ENCODE results near the gene ATP6V0C. TPM values are rescaled to one million over a fixed set of nuclear protein-coding genes. Genes with fewer than 3 reads are reported as not detected.

The ATP6V0C gene
- total and polyA plus RNA-seq, 2 donors (not counting 1 experiment from before 2014, with no cell fraction given), result 118 to 176 TPM

DNA sequence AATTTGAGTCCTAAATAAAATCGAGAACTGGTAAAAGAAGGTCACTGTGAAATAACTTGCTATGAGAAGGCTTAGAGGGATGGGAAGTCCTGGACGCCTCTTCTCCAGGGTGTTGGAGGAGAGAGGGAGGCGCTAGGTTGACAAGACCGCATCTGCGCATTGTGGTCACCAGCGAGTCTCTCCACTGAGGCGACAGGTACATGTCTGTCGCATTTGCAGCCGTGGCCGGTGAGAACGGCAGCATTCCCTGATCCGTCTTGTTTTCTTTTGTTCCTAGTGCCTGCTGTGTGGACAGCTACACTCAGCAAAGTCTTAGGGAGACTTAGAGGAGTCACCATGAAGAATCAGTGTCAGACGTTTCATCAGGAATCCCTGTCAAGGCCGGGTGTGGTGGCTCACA is 8.1 kb upstream of the ATP6V0C start:
- Histone ChIP-seq H3K4me2 (replicated peaks; ENCODE audit: low read depth, low read length, poor library complexity, severe bottlenecking) (no peak overlapping the region), H3K9ac (ENCODE audit: low read length) (no peak overlapping the region), H3K27me3 (replicated peaks in 1 of 4; ENCODE audit: control extremely low read depth in 1 of 4, control insufficient read depth in 3 of 4, insufficient read depth in 4 of 4, low read length in 3 of 4) (no peaks in the 10 kb centered on the region), H3K9me3 (ENCODE audit: control extremely low read depth in 1 of 3, control insufficient read depth in 2 of 3, insufficient read depth in 1 of 3, low read length in 2 of 3) (no peaks in the 10 kb centered on the region), H3K79me2 (ENCODE audit: control insufficient read depth, insufficient read depth, low read length) (peaks cover 26% of the 10 kb centered on the region), H2AFZ (ENCODE audit: insufficient read depth, low read depth, low read length, poor library complexity, severe bottlenecking) (no peak overlapping the region), H3K36me3 (replicated peaks in 1 of 2; ENCODE audit: control extremely low read depth in 1 of 2, control insufficient read depth in 1 of 2, extremely low read depth in 1 of 2, insufficient read depth in 2 of 2, low read length in 1 of 2) (no peaks in the 10 kb centered on the region), H4K20me1 (ENCODE audit: control insufficient read depth, insufficient read depth, low read length, poor library complexity, severe bottlenecking) (no peaks in the 10 kb centered on the region), H3K4me3 (ENCODE audit: control extremely low read depth in 1 of 5, extremely low read depth in 1 of 5, insufficient read depth in 1 of 5, low read depth in 2 of 5, low read length in 4 of 5) (no peak overlapping the region), H3K4me1 (ENCODE audit: control insufficient read depth in 2 of 2, insufficient read depth in 2 of 2, low read length in 2 of 2) (peaks cover 44 to 53% of the 10 kb centered on the region in 2 donors), H3K27ac (ENCODE audit: low read length in 2 of 2) (peak overlapping the region; percentile 14 to 61)
- no peaks in the 10 kb centered on the region for H3K9me3 Mint-ChIP-seq (ENCODE audit: insufficient read depth)
- WGBS (ENCODE audit: insufficient coverage), result 97% methylated on average over 13 of the region's 14 CpGs
- TF ChIP-seq EZH2 (IDR thresholded peaks at IDR 0.05; ENCODE audit: borderline replicate concordance, insufficient read depth, low read depth, low read length, poor library complexity, severe bottlenecking), result no peak
- TF ChIP-seq, protein P1, sequence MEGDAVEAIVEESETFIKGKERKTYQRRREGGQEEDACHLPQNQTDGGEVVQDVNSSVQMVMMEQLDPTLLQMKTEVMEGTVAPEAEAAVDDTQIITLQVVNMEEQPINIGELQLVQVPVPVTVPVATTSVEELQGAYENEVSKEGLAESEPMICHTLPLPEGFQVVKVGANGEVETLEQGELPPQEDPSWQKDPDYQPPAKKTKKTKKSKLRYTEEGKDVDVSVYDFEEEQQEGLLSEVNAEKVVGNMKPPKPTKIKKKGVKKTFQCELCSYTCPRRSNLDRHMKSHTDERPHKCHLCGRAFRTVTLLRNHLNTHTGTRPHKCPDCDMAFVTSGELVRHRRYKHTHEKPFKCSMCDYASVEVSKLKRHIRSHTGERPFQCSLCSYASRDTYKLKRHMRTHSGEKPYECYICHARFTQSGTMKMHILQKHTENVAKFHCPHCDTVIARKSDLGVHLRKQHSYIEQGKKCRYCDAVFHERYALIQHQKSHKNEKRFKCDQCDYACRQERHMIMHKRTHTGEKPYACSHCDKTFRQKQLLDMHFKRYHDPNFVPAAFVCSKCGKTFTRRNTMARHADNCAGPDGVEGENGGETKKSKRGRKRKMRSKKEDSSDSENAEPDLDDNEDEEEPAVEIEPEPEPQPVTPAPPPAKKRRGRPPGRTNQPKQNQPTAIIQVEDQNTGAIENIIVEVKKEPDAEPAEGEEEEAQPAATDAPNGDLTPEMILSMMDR (IDR thresholded peaks at IDR 0.05), result no peak
- H3K4me1 Mint-ChIP-seq, result peaks cover 50% of the 10 kb centered on the region
- ATAC-seq (ENCODE audit: low read depth) (no peak), DNase-seq (no peak)
- ChIA-PET CTCF (interaction anchor here (1.4 kb wide), 2 partner anchors 10 to 15 kb away, joined by 3 to 4 read pairs; partner anchors contain the start of gene AMDHD2), POLR2A (no interaction called here)
- H3K27me3 Mint-ChIP-seq, result no peaks in the 10 kb centered on the region
- intact Hi-C loops (cut with micrococcal nuclease), result loop anchor here (5.0 to 10.0 kb wide), 2 partner anchors 253 to 481 kb away; partner anchors contain the start of genes ECI1 and NHERF2
- no peak overlapping the region for H3K4me3 Mint-ChIP-seq
- peak overlapping the region; percentile 70 for H3K27ac Mint-ChIP-seq

DNA sequence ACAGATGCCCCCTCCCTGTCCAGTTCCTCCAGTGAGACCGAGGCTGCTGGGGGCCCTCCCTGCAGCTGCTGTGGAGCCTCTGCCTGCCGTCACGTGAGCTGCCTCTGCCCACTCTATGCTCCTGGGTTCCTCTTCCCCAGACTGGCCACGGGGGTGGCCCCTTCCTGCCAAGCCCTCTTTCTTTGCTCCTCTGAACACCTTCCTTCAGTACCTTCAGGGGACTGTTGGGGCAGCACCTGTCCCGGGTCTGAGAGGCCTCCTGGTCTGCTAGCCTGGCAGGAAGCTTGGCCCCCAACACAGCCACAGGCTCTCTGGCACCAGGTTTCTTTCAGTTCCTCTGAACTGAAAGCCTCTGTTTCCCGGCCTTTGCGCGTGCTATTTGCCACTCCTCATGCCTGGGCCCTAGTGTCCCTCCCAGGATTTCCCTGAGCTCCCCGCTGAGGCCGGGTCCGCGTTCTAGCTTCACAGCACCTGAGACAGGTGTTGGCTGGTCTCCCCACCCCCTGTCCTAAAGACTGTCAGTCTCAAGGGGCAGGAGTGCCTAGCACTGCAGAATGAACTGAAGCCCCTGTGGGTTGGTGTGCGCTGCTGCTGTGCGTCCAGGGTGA is 6.6 kb upstream of the ATP6V0C start:
- DNase-seq, result peak; percentile 89
- no peak for TF ChIP-seq EZH2 (IDR thresholded peaks at IDR 0.05; ENCODE audit: borderline replicate concordance, insufficient read depth, low read depth, low read length, poor library complexity, severe bottlenecking)
- TF ChIP-seq, protein P1 (IDR thresholded peaks at IDR 0.05), result peak; percentile 64
- peak overlapping the region; percentile 38 for H3K9ac ChIP-seq (ENCODE audit: low read length)
- H3K79me2 ChIP-seq (ENCODE audit: control insufficient read depth, insufficient read depth, low read length), result peaks cover 26% of the 10 kb centered on the region
- intact Hi-C loops (cut with micrococcal nuclease), result loop anchor here (1.0 to 10.0 kb wide), 4 partner anchors 13 to 482 kb away; partner anchors contain the start of genes AMDHD2, ECI1 and NHERF2
- Mint-ChIP-seq H3K27me3 (no peaks in the 10 kb centered on the region), H3K27ac (peak overlapping the region; percentile 93), H3K9me3 (ENCODE audit: insufficient read depth) (no peaks in the 10 kb centered on the region), H3K4me1 (peaks cover 60% of the 10 kb centered on the region), H3K4me3 (peak overlapping the region; percentile 56)
- no peaks in the 10 kb centered on the region for H4K20me1 ChIP-seq (ENCODE audit: control insufficient read depth, insufficient read depth, low read length, poor library complexity, severe bottlenecking)
- H3K27me3 ChIP-seq (replicated peaks in 1 of 4; ENCODE audit: control extremely low read depth in 1 of 4, control insufficient read depth in 3 of 4, insufficient read depth in 4 of 4, low read length in 3 of 4), result no peaks in the 10 kb centered on the region
- H3K4me3 ChIP-seq (ENCODE audit: control extremely low read depth in 1 of 5, extremely low read depth in 1 of 5, insufficient read depth in 1 of 5, low read depth in 2 of 5, low read length in 4 of 5), result peak overlapping the region in 2 of 5 experiments; percentile 1 to 12
- no peaks in the 10 kb centered on the region for H3K9me3 ChIP-seq (ENCODE audit: control extremely low read depth in 1 of 3, control insufficient read depth in 2 of 3, insufficient read depth in 1 of 3, low read length in 2 of 3)
- 9% methylated on average over 14 of the region's 14 CpGs for WGBS (ENCODE audit: insufficient coverage)
- peak overlapping the region; percentile 48 for H2AFZ ChIP-seq (ENCODE audit: insufficient read depth, low read depth, low read length, poor library complexity, severe bottlenecking)
- ATAC-seq (ENCODE audit: low read depth), result peak; percentile 91
- POLR2A ChIA-PET, result interaction anchor here (1.4 kb wide), 1 partner anchor 13 kb away, joined by 19 read pairs; the partner anchor contains the start of gene AMDHD2
- H3K4me2 ChIP-seq (replicated peaks; ENCODE audit: low read depth, low read length, poor library complexity, severe bottlenecking), result peak overlapping the region; percentile 76
- no peaks in the 10 kb centered on the region for H3K36me3 ChIP-seq (replicated peaks in 1 of 2; ENCODE audit: control extremely low read depth in 1 of 2, control insufficient read depth in 1 of 2, extremely low read depth in 1 of 2, insufficient read depth in 2 of 2, low read length in 1 of 2)
- CTCF ChIA-PET, result interaction anchor here (0.7 to 2.2 kb wide), 10 partner anchors 8 to 256 kb away, joined by 3 to 11 read pairs (median 4); partner anchors contain the start of genes AMDHD2, ECI1 and PDPK1
- peaks cover 54 to 60% of the 10 kb centered on the region in 2 donors for H3K4me1 ChIP-seq (ENCODE audit: control insufficient read depth in 2 of 2, insufficient read depth in 2 of 2, low read length in 2 of 2)
- H3K27ac ChIP-seq (ENCODE audit: low read length in 2 of 2), result peak overlapping the region; percentile 83 to 100
